Activated T-helper 17 cell treated with anti-CD3 and anti-CD28 coated beads, Interleukin-2, amount 50 U/mL, for 72 hours (primary cell): ENCODE results near the gene OR4K15. TPM values are rescaled to one million over a fixed set of nuclear protein-coding genes. Genes with fewer than 3 reads are reported as not detected.

ENCODE experiments used
- total RNA-seq, 2 donors: library from RNA; stranded (reverse); gene quantifications; one replicate each; pipeline ENCODE4 v1.2.3, GENCODE V29; 2022

OR4K15 gene
- total RNA-seq, 2 donors from 2014 or later = not detected

Other genes starting within 250 kb of the OR4K15 start
- gene OR4Q3, start 232.0 kb upstream of the OR4K15 start, total RNA-seq = not detected
- gene OR4M1, start 202.1 kb upstream of the OR4K15 start, total RNA-seq = not detected
- not detected for gene OR4N2, start 171.8 kb upstream of the OR4K15 start, total RNA-seq
- not detected for gene OR4K2, start 100.4 kb upstream of the OR4K15 start, total RNA-seq
- not detected for gene OR4K5, start 55.0 kb upstream of the OR4K15 start, total RNA-seq
- not detected for gene OR4K1, start 44.7 kb upstream of the OR4K15 start, total RNA-seq
- not detected for gene OR4Q2, start 26.6 kb downstream of the OR4K15 start, total RNA-seq
- not detected for gene OR4K14, start 43.7 kb downstream of the OR4K15 start, total RNA-seq
- gene OR4K13, start 60.4 kb downstream of the OR4K15 start, total RNA-seq = not detected
- not detected for gene OR4L1, start 84.5 kb downstream of the OR4K15 start, total RNA-seq
- gene OR4K17, start 135.1 kb downstream of the OR4K15 start, total RNA-seq = not detected
- not detected for gene OR4N5, start 163.2 kb downstream of the OR4K15 start, total RNA-seq
- gene OR11G2, start 215.3 kb downstream of the OR4K15 start, total RNA-seq = not detected
- not detected for gene OR11H6, start 248.1 kb downstream of the OR4K15 start, total RNA-seq